ENCODE measurements around the gene NAV2. TPM values are rescaled to one million over a fixed set of nuclear protein-coding genes. Genes with fewer than 3 reads are reported as not detected.

The NAV2 gene
- total RNA-seq, 3 donors from 2014 or later: 21.9 to 65.9 (median 30.9) TPM

- H3K36me3 ChIP-seq (ENCODE audit: low read depth): no peaks in the 10 kb centered on the region
- DNase-seq: no peak
- no peak for ATAC-seq
- TF ChIP-seq CTCF (IDR thresholded peaks at IDR 0.05): no peak
- intact Hi-C loops (cut with DNase I, micrococcal nuclease): no loop called here
- no peak overlapping the region for H3K4me3 ChIP-seq
- no peaks in the 10 kb centered on the region for H3K4me1 ChIP-seq (ENCODE audit: low read depth)
- no peaks in the 10 kb centered on the region for H3K9me3 ChIP-seq
These were observed 140.4 kb downstream of the NAV2 start for GRCh38 chr11:19853016-19853415.

DNA sequence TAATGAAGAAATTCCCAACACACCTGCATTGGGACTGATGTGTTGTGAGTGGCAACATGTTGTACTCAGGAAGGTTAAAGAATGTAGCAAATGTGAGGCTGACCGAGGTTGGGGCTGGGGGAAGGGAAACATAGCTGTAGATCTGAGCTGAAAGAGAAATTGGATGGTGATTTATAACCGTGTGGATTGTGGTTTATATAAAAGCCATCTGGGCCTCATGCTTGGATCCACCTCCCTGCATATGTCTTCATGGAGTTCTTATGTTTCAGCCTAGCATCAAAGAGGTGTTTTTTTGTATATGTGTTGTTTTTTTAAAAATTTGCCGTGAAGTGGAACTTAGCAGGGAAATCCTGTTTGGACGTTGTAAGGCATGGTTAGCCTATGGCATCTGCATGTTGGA is 141.3 kb downstream of the NAV2 start:
- Histone ChIP-seq H3K4me3 (no peak overlapping the region), H3K9me3 (no peaks in the 10 kb centered on the region), H3K36me3 (ENCODE audit: low read depth) (no peaks in the 10 kb centered on the region), H3K4me1 (ENCODE audit: low read depth) (no peaks in the 10 kb centered on the region)
- ATAC-seq (no peak), DNase-seq (no peak)
- TF ChIP-seq CTCF (IDR thresholded peaks at IDR 0.05): no peak
- intact Hi-C loops (cut with DNase I, micrococcal nuclease): no loop called here

GRCh38 chr11:19861171-19861570 is 148.5 kb downstream of the NAV2 start:
- Histone ChIP-seq H3K4me1 (ENCODE audit: low read depth) (no peaks in the 10 kb centered on the region), H3K36me3 (ENCODE audit: low read depth) (no peaks in the 10 kb centered on the region), H3K9me3 (no peaks in the 10 kb centered on the region), H3K4me3 (no peak overlapping the region)
- no peak for DNase-seq
- no peak for ATAC-seq
- TF ChIP-seq CTCF (IDR thresholded peaks at IDR 0.05): no peak
- intact Hi-C loops (cut with DNase I, micrococcal nuclease): no loop called here

DNA sequence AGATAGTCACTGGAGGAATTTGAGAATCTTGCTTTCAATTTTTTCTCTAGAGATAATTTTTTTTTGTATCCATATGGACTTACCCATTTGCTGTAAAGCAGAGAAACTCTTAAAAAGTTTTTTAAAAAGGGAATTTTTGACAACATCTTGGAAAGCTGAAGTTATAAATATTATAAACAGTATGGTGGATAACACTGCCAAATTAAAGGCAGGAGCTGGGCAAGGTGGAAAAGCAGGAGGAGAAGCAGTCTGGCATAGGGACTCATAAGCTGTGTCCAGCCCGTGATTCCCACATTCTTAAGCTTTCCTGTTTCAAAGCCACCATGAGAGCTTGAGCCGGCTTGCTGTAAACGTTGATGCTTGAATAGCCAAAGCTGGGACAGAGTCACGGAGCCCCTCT is 149.5 kb downstream of the NAV2 start:
- no peak for TF ChIP-seq CTCF (IDR thresholded peaks at IDR 0.05)
- Histone ChIP-seq H3K4me1 (ENCODE audit: low read depth) (no peaks in the 10 kb centered on the region), H3K36me3 (ENCODE audit: low read depth) (no peaks in the 10 kb centered on the region), H3K9me3 (no peaks in the 10 kb centered on the region), H3K4me3 (no peak overlapping the region)
- DNase-seq (no peak), ATAC-seq (no peak)
- intact Hi-C loops (cut with DNase I, micrococcal nuclease): no loop called here

GRCh38 chr11:19864141-19865140 is 151.8 kb downstream of the NAV2 start:
- peak in 1 of 3 donors; percentile 11 for DNase-seq
- Histone ChIP-seq H3K4me3 (no peak overlapping the region), H3K9me3 (no peaks in the 10 kb centered on the region), H3K4me1 (ENCODE audit: low read depth) (no peaks in the 10 kb centered on the region), H3K36me3 (ENCODE audit: low read depth) (no peaks in the 10 kb centered on the region)
- no peak for TF ChIP-seq CTCF (IDR thresholded peaks at IDR 0.05)
- peak; percentile 77 for ATAC-seq
- intact Hi-C loops (cut with DNase I, micrococcal nuclease): no loop called here

Data from mucosa of descending colon (tissue), 3 donors.